ENCODE results near the gene RFX8. TPM values are rescaled to one million over a fixed set of nuclear protein-coding genes. Genes with fewer than 3 reads are reported as not detected.

Gene RFX8
- total and polyA plus RNA-seq, 2 of the 13 experiments (the other 11 are each of a cell fraction or from before 2014, with no cell fraction given), result not detected

- H3K27ac ChIP-seq (ENCODE audit: extremely low read length, insufficient read depth, low read length), result no peak overlapping the region
- intact Hi-C loops (cut with micrococcal nuclease; ENCODE audit: unreplicated experiment) (no loop called here), in situ Hi-C loops (cut with HindIII; ENCODE audit: extremely low pct_ligation_motif_present, low pct_unique_long_range_greater_than_20kb) (no loop called here)
- ATAC-seq, result no peak
- H4K20me1 ChIP-seq (ENCODE audit: insufficient read depth, low read length), result no peaks in the 10 kb centered on the region
- no peak overlapping the region for H2AFZ ChIP-seq (ENCODE audit: low read length)
- H3K27me3 ChIP-seq (ENCODE audit: control insufficient read depth in 1 of 2, insufficient read depth in 2 of 2, low read length in 2 of 2), result peaks cover 6 to 52% of the 10 kb centered on the region in 2 experiments; a peak in 4 of 5 replicates
- FAIRE-seq, result no peak
- no peak overlapping the region for H3K4me3 ChIP-seq (replicated peaks in 1 of 3; ENCODE audit: insufficient read depth in 1 of 3, low read depth in 2 of 3, low read length in 3 of 3)
- POLR2A ChIA-PET, result no interaction called here
- DNase-seq (ENCODE audit: low spot score), result no peak
- no peak overlapping the region for H3K9ac ChIP-seq (ENCODE audit: insufficient read depth, low read depth, low read length)
- no peaks in the 10 kb centered on the region for H3K36me3 ChIP-seq (replicated peaks in 1 of 2; ENCODE audit: control insufficient read depth in 1 of 2, insufficient read depth in 2 of 2, low read length in 2 of 2)
- no peak overlapping the region for H3K4me2 ChIP-seq (ENCODE audit: low read depth, low read length)
- no peaks in the 10 kb centered on the region for H3K9me3 ChIP-seq (ENCODE audit: low read length)
- WGBS (ENCODE audit: low lambda C conversion rate), result 52% methylated on average over 5 of the region's 5 CpGs
- CTCF ChIA-PET (ENCODE audit: low intra/inter-chr PET ratio, low total read pairs), result no interaction called here
- BruUV-seq (replicated peaks), result no TSS peak
- H3K79me2 ChIP-seq (ENCODE audit: insufficient read depth, low read length), result no peaks in the 10 kb centered on the region
- H3K4me1 ChIP-seq (ENCODE audit: insufficient read depth, low read length), result 0 out of 2 replicates have a peak, but pooled peaks cover 7% of the 10 kb centered on the region
- TF ChIP-seq ZBTB10 (CRISPR knock-in tag; IDR thresholded peaks at IDR 0.05; ENCODE audit: borderline replicate concordance) (no peak), SAFB2 (CRISPR knock-in tag; IDR thresholded peaks at IDR 0.05; ENCODE audit: borderline replicate concordance, low read depth) (no peak), ZNF12 (CRISPR knock-in tag; IDR thresholded peaks at IDR 0.05) (no peak), ZMYM4 (CRISPR knock-in tag; IDR thresholded peaks at IDR 0.05) (no peak), ZXDC (CRISPR knock-in tag; IDR thresholded peaks at IDR 0.05) (no peak), ZBTB42 (CRISPR knock-in tag; IDR thresholded peaks at IDR 0.05) (no peak), CENPT (CRISPR knock-in tag; IDR thresholded peaks at IDR 0.05; ENCODE audit: low read depth) (no peak), MAX (IDR thresholded peaks at IDR 0.05) (no peak)
- TF ChIP-seq, protein P1, sequence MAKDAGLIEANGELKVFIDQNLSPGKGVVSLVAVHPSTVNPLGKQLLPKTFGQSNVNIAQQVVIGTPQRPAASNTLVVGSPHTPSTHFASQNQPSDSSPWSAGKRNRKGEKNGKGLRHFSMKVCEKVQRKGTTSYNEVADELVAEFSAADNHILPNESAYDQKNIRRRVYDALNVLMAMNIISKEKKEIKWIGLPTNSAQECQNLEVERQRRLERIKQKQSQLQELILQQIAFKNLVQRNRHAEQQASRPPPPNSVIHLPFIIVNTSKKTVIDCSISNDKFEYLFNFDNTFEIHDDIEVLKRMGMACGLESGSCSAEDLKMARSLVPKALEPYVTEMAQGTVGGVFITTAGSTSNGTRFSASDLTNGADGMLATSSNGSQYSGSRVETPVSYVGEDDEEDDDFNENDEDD (CRISPR knock-in tag; IDR thresholded peaks at IDR 0.05; ENCODE audit: borderline replicate concordance), result no peak
- TF ChIP-seq, protein P2, sequence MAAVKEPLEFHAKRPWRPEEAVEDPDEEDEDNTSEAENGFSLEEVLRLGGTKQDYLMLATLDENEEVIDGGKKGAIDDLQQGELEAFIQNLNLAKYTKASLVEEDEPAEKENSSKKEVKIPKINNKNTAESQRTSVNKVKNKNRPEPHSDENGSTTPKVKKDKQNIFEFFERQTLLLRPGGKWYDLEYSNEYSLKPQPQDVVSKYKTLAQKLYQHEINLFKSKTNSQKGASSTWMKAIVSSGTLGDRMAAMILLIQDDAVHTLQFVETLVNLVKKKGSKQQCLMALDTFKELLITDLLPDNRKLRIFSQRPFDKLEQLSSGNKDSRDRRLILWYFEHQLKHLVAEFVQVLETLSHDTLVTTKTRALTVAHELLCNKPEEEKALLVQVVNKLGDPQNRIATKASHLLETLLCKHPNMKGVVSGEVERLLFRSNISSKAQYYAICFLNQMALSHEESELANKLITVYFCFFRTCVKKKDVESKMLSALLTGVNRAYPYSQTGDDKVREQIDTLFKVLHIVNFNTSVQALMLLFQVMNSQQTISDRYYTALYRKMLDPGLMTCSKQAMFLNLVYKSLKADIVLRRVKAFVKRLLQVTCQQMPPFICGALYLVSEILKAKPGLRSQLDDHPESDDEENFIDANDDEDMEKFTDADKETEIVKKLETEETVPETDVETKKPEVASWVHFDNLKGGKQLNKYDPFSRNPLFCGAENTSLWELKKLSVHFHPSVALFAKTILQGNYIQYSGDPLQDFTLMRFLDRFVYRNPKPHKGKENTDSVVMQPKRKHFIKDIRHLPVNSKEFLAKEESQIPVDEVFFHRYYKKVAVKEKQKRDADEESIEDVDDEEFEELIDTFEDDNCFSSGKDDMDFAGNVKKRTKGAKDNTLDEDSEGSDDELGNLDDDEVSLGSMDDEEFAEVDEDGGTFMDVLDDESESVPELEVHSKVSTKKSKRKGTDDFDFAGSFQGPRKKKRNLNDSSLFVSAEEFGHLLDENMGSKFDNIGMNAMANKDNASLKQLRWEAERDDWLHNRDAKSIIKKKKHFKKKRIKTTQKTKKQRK (IDR thresholded peaks at IDR 0.05; ENCODE audit: low read length), result no peak
- TF ChIP-seq, protein P3, sequence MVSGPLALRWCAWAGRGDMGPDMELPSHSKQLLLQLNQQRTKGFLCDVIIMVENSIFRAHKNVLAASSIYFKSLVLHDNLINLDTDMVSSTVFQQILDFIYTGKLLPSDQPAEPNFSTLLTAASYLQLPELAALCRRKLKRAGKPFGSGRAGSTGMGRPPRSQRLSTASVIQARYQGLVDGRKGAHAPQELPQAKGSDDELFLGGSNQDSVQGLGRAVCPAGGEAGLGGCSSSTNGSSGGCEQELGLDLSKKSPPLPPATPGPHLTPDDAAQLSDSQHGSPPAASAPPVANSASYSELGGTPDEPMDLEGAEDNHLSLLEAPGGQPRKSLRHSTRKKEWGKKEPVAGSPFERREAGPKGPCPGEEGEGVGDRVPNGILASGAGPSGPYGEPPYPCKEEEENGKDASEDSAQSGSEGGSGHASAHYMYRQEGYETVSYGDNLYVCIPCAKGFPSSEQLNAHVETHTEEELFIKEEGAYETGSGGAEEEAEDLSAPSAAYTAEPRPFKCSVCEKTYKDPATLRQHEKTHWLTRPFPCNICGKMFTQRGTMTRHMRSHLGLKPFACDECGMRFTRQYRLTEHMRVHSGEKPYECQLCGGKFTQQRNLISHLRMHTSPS (CRISPR knock-in tag; IDR thresholded peaks at IDR 0.05; ENCODE audit: low read depth), result no peak
Observed at GRCh38 chr2:101367508-101367907, 107.4 kb downstream of the RFX8 start.
